Measurements from ENCODE around the gene IRF2. TPM values are rescaled to one million over a fixed set of nuclear protein-coding genes. Genes with fewer than 3 reads are reported as not detected.

IRF2 gene
- total RNA-seq, 1 experiment from 2014 or later = 35.9 TPM

DNA sequence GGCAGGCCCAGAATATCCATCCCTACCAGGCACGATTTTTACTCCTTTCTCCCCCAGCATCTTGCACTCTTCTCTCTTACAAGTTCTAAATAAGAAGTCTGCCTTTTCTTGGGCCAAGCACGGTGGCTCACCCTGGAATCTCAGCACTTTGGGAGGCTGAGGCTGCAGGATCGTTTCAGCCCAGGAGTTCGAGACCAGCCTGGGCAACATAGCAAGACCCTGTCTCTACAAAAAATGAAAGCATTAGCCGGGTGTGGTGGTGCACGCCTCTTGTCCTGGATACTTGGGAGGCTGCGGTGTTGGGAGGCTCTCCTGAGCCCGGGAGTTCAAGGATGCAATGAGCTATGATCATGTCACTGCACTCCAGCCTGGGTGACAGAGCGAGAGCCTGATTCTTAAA, 64.8 kb downstream of the IRF2 start:
- DNase-seq (ENCODE audit: low spot score) = no peak

DNA sequence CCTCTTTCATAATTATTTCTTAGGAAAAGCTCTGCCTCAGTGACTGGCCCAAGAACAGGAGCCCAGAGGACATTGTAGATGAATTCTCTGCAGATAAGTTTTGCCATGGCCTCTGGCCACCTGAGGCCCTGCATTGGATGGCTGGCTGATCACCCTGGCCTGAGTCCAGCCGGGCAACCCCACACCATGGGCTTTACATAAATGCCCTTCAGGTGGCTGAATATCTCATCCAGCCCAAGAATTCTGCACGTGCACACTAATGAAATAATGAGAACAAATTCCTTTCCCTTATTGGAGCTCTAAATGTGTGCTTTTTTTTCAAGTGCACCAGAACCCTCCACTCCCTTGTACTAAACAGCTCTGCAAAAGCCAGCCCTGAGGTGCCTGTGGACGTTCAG, 65.7 kb downstream of the IRF2 start:
- DNase-seq (ENCODE audit: low spot score) = no peak

DNA sequence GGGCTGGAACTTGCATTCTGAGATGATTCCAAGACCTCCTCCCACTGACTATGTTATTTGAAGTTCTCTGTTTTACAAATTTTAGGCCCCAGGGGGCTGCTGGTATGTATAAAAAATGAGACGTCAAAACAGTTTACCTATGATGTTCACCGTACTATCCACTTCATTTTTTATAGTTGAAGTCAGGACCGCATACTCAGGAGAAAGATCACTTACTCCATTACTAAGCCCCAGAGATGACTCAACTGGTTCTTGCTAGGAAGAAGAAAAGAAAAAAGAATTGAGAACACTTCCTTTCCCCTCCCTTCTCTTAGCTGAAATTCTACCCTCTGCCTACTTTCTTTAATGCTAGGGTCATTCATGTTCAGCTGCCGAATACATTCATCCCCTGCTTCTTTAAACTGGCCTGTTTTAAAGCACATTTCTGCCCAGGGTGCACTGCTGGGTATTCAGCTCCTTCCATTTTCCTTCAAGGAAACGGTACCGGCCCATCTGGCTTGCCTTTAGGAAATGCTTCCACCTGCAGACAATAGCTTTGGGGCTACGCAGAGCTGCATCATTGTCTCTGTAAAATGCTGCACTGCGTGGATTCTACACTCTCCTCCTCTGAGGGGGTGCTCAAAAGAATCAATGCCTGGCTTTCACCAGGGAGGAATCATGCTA, 66.2 kb downstream of the IRF2 start:
- DNase-seq (ENCODE audit: low spot score) = no peak

DNA sequence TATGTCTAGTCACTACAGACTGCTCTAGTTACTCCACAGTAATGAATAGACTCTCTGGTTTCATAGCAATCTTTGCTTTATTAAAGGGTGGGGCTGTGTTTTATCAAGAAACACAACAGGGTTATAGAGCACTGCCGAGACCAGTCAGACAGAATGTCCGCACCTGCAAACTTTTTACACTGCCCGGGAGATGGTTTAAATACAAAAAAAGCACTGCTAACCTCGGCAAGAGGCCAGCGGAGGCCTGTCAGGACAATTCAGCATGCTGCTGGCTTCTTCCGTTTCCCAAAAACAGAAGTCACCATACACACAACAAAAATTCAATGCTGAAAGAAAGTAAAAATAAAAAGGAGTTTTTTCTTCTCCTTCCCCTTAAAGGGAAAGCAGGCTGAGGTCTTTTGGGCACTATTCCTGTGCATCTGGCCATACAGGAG, 67.4 kb downstream of the IRF2 start:
- DNase-seq (ENCODE audit: low spot score) = no peak

DNA sequence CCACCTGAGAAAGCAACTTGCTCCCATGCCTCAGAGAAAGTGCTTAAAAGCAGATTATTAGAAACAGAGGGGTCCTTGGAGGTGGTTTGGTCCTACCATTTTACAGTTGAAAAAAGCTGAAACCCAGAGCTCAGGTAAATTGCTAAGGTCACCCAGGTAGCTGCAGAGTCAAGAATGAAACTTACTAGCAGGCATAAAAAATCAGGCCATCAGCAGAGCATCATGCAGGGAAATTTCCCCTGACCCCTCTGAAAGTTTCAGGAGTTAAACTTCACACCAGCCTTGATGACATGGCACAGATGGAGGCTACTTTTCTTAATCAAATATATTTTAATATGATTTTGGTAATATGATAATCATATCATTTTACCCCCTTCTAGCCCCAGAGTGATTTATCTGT, 70.3 kb downstream of the IRF2 start:
- DNase-seq (ENCODE audit: low spot score) = no peak

DNA sequence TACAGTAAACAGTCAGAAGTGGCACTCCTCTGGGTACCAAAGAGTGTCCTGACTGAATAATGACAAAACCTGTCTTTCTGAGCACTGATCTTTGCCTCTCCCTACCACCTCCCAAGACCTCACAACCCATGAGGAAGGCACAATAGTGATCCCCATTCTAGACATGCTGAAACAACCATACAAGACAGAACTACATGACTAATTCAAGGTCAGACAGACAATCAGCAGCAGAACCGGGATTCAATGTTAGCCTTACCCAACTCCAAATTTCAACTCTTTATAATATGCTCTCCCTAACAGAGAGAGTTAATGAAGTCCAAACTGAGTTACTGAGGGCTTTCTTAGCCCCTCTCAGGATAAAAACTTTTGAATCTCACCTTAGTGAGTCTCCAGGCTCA, 71.0 kb downstream of the IRF2 start:
- no peak for DNase-seq (ENCODE audit: low spot score)

DNA sequence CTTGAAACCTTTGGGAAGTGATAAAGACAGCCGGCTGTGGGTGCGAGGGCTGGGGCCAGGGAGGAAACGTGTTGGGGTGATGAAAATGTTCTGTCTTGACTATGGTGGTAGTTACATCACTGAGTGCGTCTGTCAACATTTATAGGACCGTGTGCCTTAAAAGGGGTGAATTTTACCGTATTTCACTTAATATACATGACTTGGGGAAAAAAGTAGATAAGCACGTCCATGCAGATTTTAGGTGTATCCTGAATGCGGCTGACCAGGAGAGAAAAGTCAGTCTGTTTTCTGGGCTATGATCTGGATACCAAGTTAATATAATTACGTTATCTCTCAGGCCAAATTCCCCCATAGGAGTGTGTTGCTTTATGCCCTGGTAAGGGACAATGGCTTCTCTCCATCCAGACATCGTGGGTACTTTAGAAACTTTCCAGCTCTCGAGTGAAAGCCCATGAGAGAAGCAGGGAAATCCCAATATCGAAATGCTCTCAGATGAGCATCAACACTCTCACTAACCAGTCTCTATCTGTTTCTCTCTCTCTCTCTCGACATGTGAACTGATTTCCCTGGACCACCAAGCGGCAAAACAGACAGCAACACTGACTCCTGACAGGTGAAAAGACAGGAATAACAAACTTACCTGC, 71.5 kb downstream of the IRF2 start:
- DNase-seq (ENCODE audit: low spot score) = no peak

DNA sequence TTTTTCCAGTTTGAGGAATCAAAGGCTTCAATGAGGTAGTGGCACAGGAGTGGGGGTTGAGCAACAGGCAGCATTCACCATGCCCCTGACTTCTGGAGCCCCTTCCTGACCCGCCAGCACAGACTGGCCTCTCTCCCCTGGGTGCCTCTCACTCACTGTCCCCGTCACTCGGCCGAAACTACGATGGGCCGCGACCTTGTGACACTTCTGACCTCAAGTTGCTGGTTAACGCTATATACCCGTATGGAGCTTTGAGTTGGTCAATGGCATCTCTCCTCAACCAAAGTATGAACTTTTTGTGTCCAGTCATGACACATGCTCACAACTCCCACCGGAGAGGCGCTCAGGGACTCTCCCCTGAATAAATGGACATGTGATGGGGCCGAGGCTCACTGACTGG, 72.1 kb downstream of the IRF2 start:
- no peak for DNase-seq (ENCODE audit: low spot score)

DNA sequence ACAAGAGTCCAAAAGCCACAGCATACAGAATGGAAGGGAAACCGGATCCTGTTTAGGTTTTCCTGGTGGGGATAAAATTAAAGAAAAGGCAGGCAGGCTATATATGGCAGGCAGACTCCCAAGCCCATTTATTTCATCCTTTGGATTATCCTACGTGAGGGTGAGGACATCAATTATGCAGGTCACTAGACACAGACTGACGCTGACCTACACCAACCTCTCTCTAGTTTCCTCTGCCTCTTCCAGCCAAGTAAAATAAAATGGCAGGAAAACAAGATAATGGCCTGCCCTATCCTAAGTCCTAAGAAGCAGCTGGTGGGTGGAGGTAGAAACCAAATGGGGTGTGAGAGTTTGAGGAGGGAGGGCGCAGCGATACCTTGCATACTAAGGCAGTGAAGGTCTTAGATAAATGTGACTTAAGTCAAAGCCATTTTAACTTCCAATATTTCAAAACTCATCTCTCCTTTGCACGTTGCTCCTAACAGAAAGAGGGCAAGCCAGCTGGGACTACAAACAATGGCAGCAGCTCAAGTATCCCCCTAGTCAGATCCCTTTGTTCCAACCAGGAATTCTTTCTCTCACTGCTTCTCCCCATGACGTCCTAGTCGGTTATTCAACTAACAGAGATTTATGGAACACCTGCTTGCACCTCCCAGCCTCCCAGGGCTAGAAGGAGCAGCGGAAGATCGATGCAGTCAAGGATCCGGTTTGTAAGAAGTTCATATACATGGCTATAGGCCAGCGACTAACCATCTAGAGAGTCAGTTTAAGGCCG, 72.8 kb downstream of the IRF2 start:
- no peak for DNase-seq (ENCODE audit: low spot score)

DNA sequence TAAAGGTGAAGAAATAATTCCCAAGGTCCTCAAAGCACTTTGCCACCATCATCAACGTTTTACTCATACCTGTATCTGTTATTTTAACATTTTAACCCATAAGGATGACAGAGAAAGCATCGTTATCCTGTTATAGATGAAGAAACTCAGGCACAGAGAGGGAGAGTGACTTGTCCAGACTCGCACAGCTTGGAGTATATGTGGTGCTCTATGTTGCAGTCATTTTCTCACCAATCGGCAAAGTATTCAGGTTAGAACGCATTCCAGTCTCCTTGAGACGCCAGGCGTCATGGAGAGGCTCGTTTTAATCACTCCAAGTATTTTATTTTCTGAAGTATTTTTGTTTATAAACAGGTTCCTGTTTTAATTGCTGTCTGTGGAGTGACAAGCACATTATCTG, 73.5 kb downstream of the IRF2 start:
- no peak for DNase-seq (ENCODE audit: low spot score)

DNA sequence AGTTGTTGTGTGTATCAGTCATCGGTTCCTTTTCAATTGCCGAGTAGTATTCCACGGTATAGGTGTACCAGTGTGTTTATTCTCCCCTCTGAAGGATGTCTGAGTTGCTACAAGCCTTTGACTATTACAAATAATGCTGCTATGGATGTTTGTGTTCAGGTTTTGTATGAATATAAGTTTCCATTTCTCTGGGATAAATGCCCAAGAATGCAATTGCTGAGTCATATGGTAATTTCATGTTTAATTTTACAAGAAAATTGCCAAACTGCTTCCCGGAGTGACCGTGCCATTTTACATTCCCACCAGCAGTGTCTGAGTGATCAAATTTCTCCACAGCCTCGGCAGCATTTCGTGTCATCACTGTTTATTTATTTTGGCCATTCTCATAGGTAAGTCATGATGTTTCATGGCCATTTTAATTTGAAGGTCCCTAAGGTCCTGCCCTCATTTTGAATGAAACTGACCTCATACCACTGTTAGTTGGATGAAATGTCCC, 73.9 kb downstream of the IRF2 start:
- DNase-seq (ENCODE audit: low spot score) = peak; percentile 68

DNA sequence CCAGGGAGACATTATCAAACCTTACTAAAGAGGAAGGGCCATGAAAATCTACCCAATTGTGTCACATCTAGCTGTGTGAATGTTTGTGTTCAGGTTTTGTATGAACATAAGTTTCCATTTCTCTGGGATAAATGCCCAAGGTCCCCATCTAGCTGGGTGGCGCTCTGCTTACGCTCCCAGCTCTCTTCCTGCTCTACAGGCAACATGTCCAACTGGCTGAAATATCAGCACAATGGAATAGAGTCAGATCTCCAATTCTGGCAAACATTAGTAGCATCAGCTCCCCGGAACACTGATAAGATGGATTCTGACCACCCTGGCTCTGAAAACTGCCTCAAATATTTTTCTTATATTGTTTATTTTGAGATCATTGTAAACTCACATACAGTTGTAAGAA, 74.8 kb downstream of the IRF2 start:
- DNase-seq (ENCODE audit: low spot score) = no peak

DNA sequence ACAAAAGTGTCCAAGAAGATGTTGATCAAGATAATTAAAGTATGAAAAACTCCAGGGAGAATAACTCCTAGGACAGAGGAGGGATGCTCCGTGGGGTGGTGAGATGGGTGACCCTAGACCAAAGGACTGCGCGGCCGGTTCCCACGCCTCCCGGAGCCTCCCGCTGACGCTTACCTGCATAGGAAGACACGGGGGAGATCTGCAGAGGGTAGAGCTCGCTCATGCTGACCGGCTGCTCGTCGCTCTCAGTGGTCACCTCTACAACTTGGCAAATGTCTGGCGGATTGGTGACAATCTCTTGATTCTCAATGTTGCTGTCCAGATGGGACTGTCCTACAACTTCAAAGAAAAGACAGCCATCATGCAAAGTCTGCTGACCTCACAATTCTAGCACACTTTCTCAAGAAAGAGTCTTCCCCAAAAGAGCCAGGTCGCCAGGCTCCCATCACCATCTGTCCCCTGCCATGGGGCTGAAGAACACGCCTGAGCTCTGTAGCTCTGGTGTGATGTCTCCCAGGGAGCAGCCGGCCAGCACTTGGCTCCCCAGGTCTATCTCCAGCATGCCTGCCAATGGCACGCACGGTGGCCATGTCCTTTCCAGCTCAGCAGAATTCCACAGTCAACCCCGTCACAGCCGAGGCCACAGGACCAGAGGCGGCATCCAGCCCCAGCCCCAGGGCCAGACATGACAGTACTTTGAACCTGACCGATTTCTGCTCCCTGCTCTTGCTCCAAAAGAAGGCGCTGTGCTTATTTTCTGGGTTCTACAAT, 75.4 kb downstream of the IRF2 start:
- no peak for DNase-seq (ENCODE audit: low spot score)

DNA sequence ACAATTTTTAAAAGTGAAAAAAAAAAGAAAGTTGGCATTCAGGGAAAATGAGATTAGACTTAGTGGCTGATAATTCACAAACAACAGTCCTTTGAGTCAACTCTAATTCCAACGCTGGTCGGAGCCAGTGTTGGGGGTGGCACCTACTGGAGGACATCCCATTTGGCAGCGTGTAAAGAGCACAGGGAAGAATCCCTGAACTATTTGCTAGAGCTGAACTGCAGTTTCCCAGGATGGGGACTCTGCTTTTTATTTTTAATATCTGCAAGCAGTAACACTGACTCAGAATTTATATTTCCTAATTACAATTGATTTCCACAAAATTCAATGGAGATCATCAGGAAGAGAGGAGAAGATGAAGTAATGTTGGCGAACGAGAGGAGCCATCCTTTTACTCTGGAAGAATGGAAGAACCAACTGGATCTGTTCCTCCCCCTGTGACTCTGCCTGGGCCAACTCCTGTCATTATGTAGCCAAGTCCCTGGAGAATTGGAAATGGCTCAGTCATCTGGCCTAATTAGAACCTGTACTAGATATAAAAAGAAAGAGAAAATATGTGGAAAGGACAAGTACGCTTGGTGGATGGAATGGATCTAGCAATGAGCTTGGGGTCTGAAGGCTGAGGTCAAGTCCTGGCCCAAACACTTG, 76.7 kb downstream of the IRF2 start:
- no peak for DNase-seq (ENCODE audit: low spot score)

DNA sequence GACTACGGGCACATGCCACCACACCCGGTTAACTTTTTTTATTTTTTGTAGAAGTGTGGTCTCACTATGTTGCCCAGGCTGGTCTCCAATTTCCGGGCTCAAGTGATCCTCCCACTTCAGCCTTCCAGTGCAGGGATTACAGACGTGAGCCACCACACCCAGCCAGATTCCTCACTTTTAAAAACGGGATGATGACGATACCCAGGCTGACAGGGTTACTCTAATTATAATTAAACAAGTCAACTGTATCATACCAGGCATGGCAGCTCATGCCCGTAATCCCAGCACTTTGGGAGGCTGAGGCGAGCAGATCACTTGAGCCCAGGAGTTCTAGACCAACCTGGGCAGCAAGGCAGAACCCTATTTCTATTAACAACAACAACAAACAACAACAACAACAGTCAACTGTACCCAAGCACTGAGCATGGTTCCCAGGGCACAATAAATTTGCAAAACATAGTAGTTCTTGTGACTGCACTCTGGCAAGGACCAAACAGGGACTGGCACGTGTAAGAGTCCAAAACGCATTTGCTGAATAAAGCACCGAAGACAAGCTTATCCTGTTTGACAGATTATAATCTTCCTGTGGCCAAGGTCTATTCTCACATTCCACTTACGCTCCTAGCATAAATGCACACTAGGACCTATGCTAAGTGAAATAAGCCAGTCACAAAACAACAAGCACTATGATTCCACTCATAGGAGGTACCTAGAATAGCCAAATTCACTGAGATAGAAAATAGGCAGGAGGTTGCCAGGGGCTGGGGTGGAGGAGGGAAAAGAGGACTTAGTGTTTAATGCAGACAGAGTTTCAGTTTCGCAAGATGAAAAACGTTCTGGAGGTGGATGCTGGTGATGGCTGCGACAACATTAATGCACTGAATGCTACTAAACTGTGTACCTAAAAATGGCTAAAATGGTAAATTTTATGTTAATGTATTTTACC, 77.5 kb downstream of the IRF2 start:
- no peak for DNase-seq (ENCODE audit: low spot score)

DNA sequence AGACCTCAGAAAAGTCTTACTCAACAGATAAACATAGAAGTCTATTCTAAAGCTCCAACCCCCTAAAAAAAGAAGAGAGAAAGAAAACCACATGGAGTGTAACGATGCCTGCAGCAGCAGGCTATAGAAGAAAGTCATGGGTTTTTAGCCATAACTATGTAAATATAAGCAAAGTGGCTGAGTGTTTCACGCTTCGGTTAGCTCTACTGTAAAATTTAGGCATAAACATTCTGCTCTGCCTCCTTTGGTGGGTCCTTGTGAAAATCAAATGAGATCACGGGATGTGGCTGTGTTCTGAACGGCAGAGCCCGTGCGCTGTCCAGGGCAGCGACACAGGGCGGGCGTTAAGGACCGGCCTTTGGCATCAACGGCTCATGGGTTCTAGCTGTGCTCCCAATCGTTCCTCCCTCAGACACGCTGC, 78.4 kb downstream of the IRF2 start:
- DNase-seq (ENCODE audit: low spot score) = peak; percentile 64

DNA sequence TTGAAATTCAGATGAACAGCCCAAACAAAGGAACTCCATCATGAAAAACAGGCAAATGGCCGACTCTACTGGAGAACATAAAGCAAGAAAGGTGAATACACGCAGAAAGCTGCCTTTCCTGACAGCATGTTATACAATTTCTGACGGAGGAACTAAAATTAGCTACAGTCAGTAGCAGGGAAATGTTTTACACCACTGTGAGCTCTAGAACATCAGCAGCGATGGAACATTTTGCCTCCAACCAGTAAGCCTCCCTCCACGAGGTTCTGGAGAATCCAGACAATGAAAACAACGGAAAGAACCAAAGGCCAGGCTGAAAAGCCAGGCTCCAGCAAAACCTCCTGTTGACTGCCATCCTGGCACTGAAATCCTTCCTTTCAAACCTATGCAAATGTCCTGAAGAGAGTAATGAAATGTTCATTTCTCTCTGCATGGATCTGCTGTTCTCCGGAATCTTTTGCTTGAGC, 78.9 kb downstream of the IRF2 start:
- no peak for DNase-seq (ENCODE audit: low spot score)

DNA sequence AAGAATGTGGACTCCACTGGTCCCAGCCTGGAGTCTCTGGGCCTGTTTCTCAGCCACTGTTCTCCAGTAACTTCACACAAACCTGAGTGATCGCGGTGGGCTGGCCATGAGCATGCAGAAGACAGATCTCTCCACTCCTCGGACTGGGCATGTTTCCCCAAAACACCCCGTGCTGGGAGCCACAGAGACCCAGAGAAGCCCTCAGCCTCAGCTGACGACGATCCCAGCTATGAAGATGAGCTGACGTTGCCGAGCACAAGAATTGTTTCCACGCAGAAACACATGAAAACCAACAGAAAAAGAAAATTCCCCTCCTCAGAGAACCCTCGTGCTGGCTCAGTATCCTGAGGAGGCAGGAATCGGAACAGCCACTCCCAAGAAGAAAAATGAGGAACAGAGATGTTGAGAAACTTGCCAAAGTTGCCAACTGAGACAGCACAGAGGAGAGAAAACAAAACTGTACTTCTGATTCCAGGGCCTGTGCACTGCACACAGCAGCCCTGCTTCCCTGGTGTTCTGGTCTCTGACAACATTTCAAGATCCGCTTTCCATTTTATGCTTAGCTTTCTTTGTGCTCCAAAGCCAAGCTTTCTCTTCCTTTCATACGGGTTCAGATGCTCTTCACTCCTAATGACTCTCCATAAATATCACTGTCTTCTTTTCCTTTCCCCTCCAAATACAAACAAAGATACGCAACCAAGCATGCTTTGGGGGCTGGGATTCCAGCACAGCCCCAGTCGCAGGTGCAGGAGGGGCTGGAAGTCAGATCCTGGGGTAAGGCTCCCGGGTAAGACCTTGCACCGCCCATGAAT, 81.4 kb downstream of the IRF2 start:
- DNase-seq (ENCODE audit: low spot score) = no peak

DNA sequence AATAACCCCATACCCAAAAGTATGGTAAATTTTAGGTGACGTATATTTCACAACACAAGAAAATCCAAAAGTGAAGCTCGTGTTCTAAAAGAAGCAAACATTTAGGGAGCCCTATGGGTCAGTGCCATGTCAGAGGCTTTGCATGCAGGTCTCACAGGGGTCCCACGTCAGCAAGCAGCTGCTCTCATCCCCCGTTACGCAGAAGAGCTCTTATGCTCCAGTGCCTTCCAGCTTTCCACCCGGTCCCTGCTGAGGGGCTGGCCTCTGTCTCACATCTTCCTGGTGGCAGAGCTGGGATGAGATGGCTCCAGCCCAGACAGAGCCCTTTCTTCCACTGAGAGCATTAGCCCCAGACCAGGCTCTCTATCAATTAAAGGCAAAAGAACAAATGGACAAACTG, 82.0 kb downstream of the IRF2 start:
- DNase-seq (ENCODE audit: low spot score) = no peak

Data from H4 (cell line).